ENCODE measurements around the gene TCP10L.

Gene TCP10L

GRCh38 chr21:32539378-32539777 lies 45.9 kb downstream of the TCP10L start:
- Histone ChIP-seq H3K9ac (ENCODE audit: low read length) (no peak overlapping the region), H3K9me3 (replicated peaks; ENCODE audit: insufficient read depth, low read length) (no peaks in the 10 kb centered on the region), H3K36me3 (replicated peaks; ENCODE audit: insufficient read depth, low read length) (no peaks in the 10 kb centered on the region), H3K27me3 (replicated peaks; ENCODE audit: insufficient read depth, low read length) (no peaks in the 10 kb centered on the region), H3K79me2 (ENCODE audit: low read length) (no peaks in the 10 kb centered on the region), H3F3A (ENCODE audit: insufficient read depth, low read length) (no peaks in the 10 kb centered on the region), H2AFZ (ENCODE audit: low read length) (no peak overlapping the region), H3K4me2 (ENCODE audit: low read depth, low read length) (no peak overlapping the region), H3K4me1 (ENCODE audit: low read length) (no peaks in the 10 kb centered on the region), H4K20me1 (ENCODE audit: insufficient read depth, low read length) (no peaks in the 10 kb centered on the region), H3K4me3 (ENCODE audit: low read length) (no peak overlapping the region), H3K27ac (ENCODE audit: low read length) (no peak overlapping the region), H3K9me2 (replicated peaks; ENCODE audit: insufficient read depth, low read length) (no peaks in the 10 kb centered on the region)
- DNase-seq = no peak
- TF ChIP-seq CTCF (IDR thresholded peaks at IDR 0.05; ENCODE audit: low read length) (no peak), EZH2 (optimal IDR thresholded peaks at IDR 0.05; ENCODE audit: low read depth, low read length) (no peak), EZH2phosphoT487 (IDR thresholded peaks at IDR 0.05; ENCODE audit: low read length) (no peak)

- no peaks in the 10 kb centered on the region for H4K20me1 ChIP-seq (ENCODE audit: insufficient read depth, low read length)
- H3K4me1 ChIP-seq (ENCODE audit: low read length) = no peaks in the 10 kb centered on the region
- H3K9ac ChIP-seq (ENCODE audit: low read length) = no peak overlapping the region
- no peaks in the 10 kb centered on the region for H3K27me3 ChIP-seq (replicated peaks; ENCODE audit: insufficient read depth, low read length)
- peak; percentile 4 for DNase-seq
- no peak overlapping the region for H3K4me2 ChIP-seq (ENCODE audit: low read depth, low read length)
- no peak overlapping the region for H2AFZ ChIP-seq (ENCODE audit: low read length)
- TF ChIP-seq EZH2 (optimal IDR thresholded peaks at IDR 0.05; ENCODE audit: low read depth, low read length) (no peak), EZH2phosphoT487 (IDR thresholded peaks at IDR 0.05; ENCODE audit: low read length) (no peak), CTCF (IDR thresholded peaks at IDR 0.05; ENCODE audit: low read length) (no peak)
- H3K4me3 ChIP-seq (ENCODE audit: low read length) = no peak overlapping the region
- no peaks in the 10 kb centered on the region for H3K9me3 ChIP-seq (replicated peaks; ENCODE audit: insufficient read depth, low read length)
- no peaks in the 10 kb centered on the region for H3K9me2 ChIP-seq (replicated peaks; ENCODE audit: insufficient read depth, low read length)
- H3F3A ChIP-seq (ENCODE audit: insufficient read depth, low read length) = no peaks in the 10 kb centered on the region
- no peaks in the 10 kb centered on the region for H3K36me3 ChIP-seq (replicated peaks; ENCODE audit: insufficient read depth, low read length)
- no peaks in the 10 kb centered on the region for H3K79me2 ChIP-seq (ENCODE audit: low read length)
- H3K27ac ChIP-seq (ENCODE audit: low read length) = no peak overlapping the region
Measured at GRCh38 chr21:32538147-32538792, 47.1 kb downstream of the TCP10L start.

- no peak overlapping the region for H3K9ac ChIP-seq (ENCODE audit: low read length)
- DNase-seq = peak; percentile 2
- H3K9me2 ChIP-seq (replicated peaks; ENCODE audit: insufficient read depth, low read length) = no peaks in the 10 kb centered on the region
- no peak overlapping the region for H3K27ac ChIP-seq (ENCODE audit: low read length)
- H3K36me3 ChIP-seq (replicated peaks; ENCODE audit: insufficient read depth, low read length) = no peaks in the 10 kb centered on the region
- no peak overlapping the region for H3K4me2 ChIP-seq (ENCODE audit: low read depth, low read length)
- H3K4me1 ChIP-seq (ENCODE audit: low read length) = no peaks in the 10 kb centered on the region
- no peaks in the 10 kb centered on the region for H3F3A ChIP-seq (ENCODE audit: insufficient read depth, low read length)
- H3K4me3 ChIP-seq (ENCODE audit: low read length) = no peak overlapping the region
- no peak overlapping the region for H2AFZ ChIP-seq (ENCODE audit: low read length)
- H3K79me2 ChIP-seq (ENCODE audit: low read length) = no peaks in the 10 kb centered on the region
- no peaks in the 10 kb centered on the region for H4K20me1 ChIP-seq (ENCODE audit: insufficient read depth, low read length)
- no peaks in the 10 kb centered on the region for H3K9me3 ChIP-seq (replicated peaks; ENCODE audit: insufficient read depth, low read length)
- TF ChIP-seq CTCF (IDR thresholded peaks at IDR 0.05; ENCODE audit: low read length) (no peak), EZH2phosphoT487 (IDR thresholded peaks at IDR 0.05; ENCODE audit: low read length) (no peak), EZH2 (optimal IDR thresholded peaks at IDR 0.05; ENCODE audit: low read depth, low read length) (no peak)
- H3K27me3 ChIP-seq (replicated peaks; ENCODE audit: insufficient read depth, low read length) = no peaks in the 10 kb centered on the region
Measured at GRCh38 chr21:32537569-32537881, 47.8 kb downstream of the TCP10L start.

All from MM.1S (cell line).